Measurements from ENCODE around the gene STPG2. TPM values are rescaled to one million over a fixed set of nuclear protein-coding genes. Genes with fewer than 3 reads are reported as not detected.

STPG2 gene
- total RNA-seq, 6 experiments from 2014 or later, result not detected

DNA sequence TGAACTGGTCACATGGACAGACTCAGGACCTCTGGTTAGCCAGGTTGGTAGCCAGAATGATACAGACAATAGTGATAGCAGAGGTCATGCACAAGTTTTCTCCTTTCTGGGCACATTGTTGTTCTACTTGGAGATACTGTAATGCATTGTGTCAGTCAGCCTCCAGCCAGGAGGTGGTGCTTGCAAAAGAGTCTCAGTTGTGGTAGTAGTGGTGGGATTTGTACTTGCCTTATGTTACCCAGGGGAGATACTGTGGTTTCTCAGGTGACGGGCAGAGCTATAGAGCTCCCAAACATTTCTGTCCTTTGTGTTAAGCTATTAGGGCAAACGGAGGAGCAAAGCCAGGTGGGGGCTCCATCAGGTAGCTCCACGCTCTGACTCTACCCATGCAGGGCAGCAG is 190.5 kb downstream of the STPG2 start:
- Mint-ChIP-seq H3K4me1 (ENCODE audit: low read depth) (no peaks in the 10 kb centered on the region), H3K27me3 (ENCODE audit: insufficient read depth) (no peaks in the 10 kb centered on the region; the same call in 1 of the 2 replicates), H3K27ac (no peak overlapping the region), H3K9me3 (peaks cover 73% of the 10 kb centered on the region), H3K4me3 (no peak overlapping the region), H3K36me3 (ENCODE audit: low read depth) (no peaks in the 10 kb centered on the region)
- TF ChIP-seq, protein P1, sequence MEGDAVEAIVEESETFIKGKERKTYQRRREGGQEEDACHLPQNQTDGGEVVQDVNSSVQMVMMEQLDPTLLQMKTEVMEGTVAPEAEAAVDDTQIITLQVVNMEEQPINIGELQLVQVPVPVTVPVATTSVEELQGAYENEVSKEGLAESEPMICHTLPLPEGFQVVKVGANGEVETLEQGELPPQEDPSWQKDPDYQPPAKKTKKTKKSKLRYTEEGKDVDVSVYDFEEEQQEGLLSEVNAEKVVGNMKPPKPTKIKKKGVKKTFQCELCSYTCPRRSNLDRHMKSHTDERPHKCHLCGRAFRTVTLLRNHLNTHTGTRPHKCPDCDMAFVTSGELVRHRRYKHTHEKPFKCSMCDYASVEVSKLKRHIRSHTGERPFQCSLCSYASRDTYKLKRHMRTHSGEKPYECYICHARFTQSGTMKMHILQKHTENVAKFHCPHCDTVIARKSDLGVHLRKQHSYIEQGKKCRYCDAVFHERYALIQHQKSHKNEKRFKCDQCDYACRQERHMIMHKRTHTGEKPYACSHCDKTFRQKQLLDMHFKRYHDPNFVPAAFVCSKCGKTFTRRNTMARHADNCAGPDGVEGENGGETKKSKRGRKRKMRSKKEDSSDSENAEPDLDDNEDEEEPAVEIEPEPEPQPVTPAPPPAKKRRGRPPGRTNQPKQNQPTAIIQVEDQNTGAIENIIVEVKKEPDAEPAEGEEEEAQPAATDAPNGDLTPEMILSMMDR (IDR thresholded peaks at IDR 0.05), result no peak
- no peak for DNase-seq

DNA sequence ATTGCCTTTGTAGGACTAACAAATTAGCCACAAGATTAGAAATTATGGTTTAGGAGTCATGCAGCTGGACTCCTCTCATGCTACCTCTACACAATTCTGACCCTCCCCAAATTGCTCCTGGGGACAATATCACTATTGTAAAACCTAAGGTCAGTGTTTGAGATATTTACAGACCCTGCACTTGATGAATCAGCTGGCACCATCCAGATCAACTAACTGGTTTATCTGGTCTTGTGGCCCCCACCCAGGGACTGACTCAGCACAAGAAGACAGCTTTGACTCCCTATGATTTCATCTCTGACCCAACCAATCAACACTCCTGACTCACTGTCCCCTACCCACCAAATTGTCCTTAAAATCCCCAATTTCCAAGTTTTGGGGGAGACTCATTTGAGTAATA is 192.4 kb downstream of the STPG2 start:
- Mint-ChIP-seq H3K4me1 (ENCODE audit: low read depth) (no peaks in the 10 kb centered on the region), H3K36me3 (ENCODE audit: low read depth) (no peaks in the 10 kb centered on the region), H3K27me3 (ENCODE audit: insufficient read depth) (no peaks in the 10 kb centered on the region), H3K4me3 (no peak overlapping the region), H3K9me3 (peaks cover 77% of the 10 kb centered on the region), H3K27ac (no peak overlapping the region)
- TF ChIP-seq, protein P1 (IDR thresholded peaks at IDR 0.05), result no peak
- no peak for DNase-seq

DNA sequence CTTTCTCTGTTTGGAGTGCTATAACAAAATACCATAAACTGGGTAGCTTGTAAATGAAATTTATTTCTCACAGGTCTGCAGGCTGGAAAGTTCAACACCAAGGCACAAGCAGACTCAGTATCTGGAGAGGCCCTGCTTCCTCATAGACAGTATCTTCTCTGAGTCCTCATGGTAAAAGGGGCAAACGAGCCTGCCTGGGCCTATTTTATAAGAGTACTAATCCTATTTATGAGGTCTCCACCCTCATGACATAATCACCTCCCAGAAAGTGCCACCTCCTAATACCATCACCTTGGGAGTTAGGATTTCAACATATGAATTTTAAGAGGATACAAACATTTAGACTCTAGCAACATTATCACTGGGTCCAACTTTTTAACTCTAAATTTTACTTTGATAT is 200.3 kb downstream of the STPG2 start:
- peaks cover 34% of the 10 kb centered on the region for H3K9me3 Mint-ChIP-seq
- H3K27ac Mint-ChIP-seq, result no peak overlapping the region
- no peaks in the 10 kb centered on the region for H3K4me1 Mint-ChIP-seq (ENCODE audit: low read depth)
- no peak overlapping the region for H3K4me3 Mint-ChIP-seq
- no peaks in the 10 kb centered on the region for H3K27me3 Mint-ChIP-seq (ENCODE audit: insufficient read depth)
- H3K36me3 Mint-ChIP-seq (ENCODE audit: low read depth), result no peaks in the 10 kb centered on the region
- DNase-seq, result no peak
- TF ChIP-seq, protein P1 (IDR thresholded peaks at IDR 0.05), result no peak

DNA sequence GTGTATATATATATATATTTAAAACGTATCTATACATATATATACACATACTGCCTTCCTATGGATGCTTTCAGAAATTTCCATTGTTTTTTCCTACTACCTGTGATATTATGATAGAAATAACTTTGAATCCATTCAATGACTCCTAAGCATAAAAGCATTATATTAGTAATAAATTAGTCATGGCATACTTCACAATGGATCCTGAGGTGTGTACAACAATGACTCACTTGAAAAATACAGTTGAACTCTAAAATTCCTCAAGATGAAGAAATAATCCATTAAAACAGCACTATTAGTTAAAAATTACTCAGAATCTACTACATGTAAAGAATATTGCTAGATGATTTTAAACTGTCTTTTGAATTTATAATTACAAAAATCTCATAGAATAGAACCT is 201.1 kb downstream of the STPG2 start:
- no peak overlapping the region for H3K4me3 Mint-ChIP-seq
- H3K36me3 Mint-ChIP-seq (ENCODE audit: low read depth), result no peaks in the 10 kb centered on the region
- H3K4me1 Mint-ChIP-seq (ENCODE audit: low read depth), result no peaks in the 10 kb centered on the region
- no peaks in the 10 kb centered on the region for H3K27me3 Mint-ChIP-seq (ENCODE audit: insufficient read depth)
- TF ChIP-seq, protein P1 (IDR thresholded peaks at IDR 0.05), result no peak
- no peak for DNase-seq
- H3K27ac Mint-ChIP-seq, result no peak overlapping the region
- H3K9me3 Mint-ChIP-seq, result peaks cover 36% of the 10 kb centered on the region

DNA sequence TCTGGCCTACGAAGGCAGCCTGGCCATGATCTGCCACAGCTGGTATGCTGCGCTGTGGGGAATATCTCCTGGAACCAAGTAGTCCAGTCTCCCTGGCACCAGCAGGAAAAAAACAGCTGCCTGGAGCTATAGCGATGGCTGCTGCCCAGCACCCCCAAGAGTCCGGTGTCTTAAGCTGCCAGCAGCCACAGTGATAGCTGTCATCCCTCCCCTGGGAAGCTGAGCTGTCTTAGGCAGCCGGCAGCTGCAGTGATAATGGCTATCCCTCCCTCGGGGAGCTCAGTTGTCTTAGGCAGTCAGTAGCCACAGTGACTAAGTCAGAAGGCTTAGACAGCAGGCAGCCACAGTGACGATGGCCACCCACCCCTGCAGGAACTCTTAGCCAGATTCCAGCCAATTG is 205.1 kb downstream of the STPG2 start:
- Mint-ChIP-seq H3K4me3 (no peak overlapping the region), H3K27me3 (ENCODE audit: insufficient read depth) (no peaks in the 10 kb centered on the region), H3K27ac (no peak overlapping the region)

More for the DNA sequence above, 205.1 kb downstream of the STPG2 start:
- DNase-seq, result no peak
- TF ChIP-seq, protein P1 (IDR thresholded peaks at IDR 0.05), result no peak
- Mint-ChIP-seq H3K36me3 (ENCODE audit: low read depth) (no peaks in the 10 kb centered on the region), H3K4me1 (ENCODE audit: low read depth) (no peaks in the 10 kb centered on the region), H3K9me3 (peaks cover 33% of the 10 kb centered on the region)

All from HFFc6 (cell line).